ENCODE results near the gene DUSP22. TPM values are rescaled to one million over a fixed set of nuclear protein-coding genes. Genes with fewer than 3 reads are reported as not detected.

Gene DUSP22
- polyA plus RNA-seq, 1 of the 3 experiments (the other 2 are of a cell fraction): 6.8 TPM

DNA sequence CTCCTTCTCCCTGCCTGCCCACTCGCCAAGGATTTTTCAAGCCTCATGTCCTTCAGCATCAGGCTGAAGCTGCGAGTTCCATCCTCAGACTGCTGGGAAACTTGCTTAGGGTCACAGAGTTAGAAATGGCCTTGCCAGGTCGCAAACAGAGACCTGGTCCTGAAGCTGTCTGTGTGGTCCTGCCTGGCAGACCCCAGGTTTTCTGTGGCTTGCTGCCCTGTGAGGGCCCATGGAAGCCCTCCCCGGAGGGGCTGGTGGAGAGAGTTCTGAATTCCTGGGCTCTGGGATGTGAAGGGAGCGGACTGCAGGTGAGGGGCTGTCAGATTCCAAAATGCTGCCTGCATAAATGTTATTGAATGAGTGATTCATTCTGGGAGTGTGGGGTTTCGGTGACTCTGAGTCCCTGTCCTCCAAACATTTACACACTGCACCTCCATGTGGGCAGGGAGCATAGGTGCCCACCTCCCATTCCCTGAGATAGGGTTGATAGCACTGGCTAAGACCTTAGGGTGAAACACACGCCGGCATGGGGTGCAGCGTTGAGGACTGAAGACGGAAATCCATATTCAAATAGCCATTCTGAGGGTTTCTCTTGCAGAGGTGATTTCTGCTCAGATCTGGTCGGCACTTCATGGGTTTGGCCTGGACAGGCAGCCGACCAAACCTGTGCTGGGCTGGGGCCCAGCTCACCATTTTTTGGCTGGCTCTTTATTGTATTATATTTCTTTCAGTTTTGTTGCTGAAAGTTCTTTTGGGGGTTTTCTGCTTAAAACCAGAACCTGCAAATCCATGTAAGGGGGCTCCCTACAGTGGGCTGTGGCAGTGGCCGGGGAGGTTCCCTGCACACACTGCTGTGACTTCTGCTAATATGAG lies 77.5 kb downstream of the DUSP22 start:
- DNase-seq: no peak
- Histone ChIP-seq H3K4me3 (ENCODE audit: low read depth in 2 of 2, low read length in 1 of 2) (no peak overlapping the region), H3K9ac (no peak overlapping the region), H3K9me2 (no peaks in the 10 kb centered on the region), H3F3A (replicated peaks; ENCODE audit: insufficient read depth) (no peaks in the 10 kb centered on the region), H3K4me2 (no peak overlapping the region), H3K27ac (ENCODE audit: low read depth in 2 of 2, low read length in 1 of 2) (no peak overlapping the region), H3K79me2 (ENCODE audit: insufficient read depth) (no peaks in the 10 kb centered on the region), H3K36me3 (replicated peaks in 1 of 2; ENCODE audit: control insufficient read depth in 1 of 2, insufficient read depth in 2 of 2, low read length in 1 of 2) (no peaks in the 10 kb centered on the region), H3K9me3 (no peaks in the 10 kb centered on the region), H4K20me1 (ENCODE audit: insufficient read depth) (no peaks in the 10 kb centered on the region), H2AFZ (ENCODE audit: low read depth) (no peak overlapping the region), H3K27me3 (ENCODE audit: insufficient read depth) (peaks cover 91% of the 10 kb centered on the region), H3K4me1 (ENCODE audit: control insufficient read depth in 1 of 2, insufficient read depth in 2 of 2, low read depth in 1 of 2, low read length in 1 of 2) (no peaks in the 10 kb centered on the region)
- TF ChIP-seq, protein P1, sequence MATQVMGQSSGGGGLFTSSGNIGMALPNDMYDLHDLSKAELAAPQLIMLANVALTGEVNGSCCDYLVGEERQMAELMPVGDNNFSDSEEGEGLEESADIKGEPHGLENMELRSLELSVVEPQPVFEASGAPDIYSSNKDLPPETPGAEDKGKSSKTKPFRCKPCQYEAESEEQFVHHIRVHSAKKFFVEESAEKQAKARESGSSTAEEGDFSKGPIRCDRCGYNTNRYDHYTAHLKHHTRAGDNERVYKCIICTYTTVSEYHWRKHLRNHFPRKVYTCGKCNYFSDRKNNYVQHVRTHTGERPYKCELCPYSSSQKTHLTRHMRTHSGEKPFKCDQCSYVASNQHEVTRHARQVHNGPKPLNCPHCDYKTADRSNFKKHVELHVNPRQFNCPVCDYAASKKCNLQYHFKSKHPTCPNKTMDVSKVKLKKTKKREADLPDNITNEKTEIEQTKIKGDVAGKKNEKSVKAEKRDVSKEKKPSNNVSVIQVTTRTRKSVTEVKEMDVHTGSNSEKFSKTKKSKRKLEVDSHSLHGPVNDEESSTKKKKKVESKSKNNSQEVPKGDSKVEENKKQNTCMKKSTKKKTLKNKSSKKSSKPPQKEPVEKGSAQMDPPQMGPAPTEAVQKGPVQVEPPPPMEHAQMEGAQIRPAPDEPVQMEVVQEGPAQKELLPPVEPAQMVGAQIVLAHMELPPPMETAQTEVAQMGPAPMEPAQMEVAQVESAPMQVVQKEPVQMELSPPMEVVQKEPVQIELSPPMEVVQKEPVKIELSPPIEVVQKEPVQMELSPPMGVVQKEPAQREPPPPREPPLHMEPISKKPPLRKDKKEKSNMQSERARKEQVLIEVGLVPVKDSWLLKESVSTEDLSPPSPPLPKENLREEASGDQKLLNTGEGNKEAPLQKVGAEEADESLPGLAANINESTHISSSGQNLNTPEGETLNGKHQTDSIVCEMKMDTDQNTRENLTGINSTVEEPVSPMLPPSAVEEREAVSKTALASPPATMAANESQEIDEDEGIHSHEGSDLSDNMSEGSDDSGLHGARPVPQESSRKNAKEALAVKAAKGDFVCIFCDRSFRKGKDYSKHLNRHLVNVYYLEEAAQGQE (IDR thresholded peaks at IDR 0.05; ENCODE audit: low read depth, low read length): no peak
- TF ChIP-seq, protein P2, sequence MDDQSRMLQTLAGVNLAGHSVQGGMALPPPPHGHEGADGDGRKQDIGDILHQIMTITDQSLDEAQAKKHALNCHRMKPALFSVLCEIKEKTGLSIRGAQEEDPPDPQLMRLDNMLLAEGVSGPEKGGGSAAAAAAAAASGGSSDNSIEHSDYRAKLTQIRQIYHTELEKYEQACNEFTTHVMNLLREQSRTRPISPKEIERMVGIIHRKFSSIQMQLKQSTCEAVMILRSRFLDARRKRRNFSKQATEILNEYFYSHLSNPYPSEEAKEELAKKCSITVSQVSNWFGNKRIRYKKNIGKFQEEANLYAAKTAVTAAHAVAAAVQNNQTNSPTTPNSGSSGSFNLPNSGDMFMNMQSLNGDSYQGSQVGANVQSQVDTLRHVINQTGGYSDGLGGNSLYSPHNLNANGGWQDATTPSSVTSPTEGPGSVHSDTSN (IDR thresholded peaks at IDR 0.05): no peak
- no peak for TF ChIP-seq EZH2phosphoT487 (IDR thresholded peaks at IDR 0.05; ENCODE audit: borderline replicate concordance, low read depth)
- TF ChIP-seq, protein P3, sequence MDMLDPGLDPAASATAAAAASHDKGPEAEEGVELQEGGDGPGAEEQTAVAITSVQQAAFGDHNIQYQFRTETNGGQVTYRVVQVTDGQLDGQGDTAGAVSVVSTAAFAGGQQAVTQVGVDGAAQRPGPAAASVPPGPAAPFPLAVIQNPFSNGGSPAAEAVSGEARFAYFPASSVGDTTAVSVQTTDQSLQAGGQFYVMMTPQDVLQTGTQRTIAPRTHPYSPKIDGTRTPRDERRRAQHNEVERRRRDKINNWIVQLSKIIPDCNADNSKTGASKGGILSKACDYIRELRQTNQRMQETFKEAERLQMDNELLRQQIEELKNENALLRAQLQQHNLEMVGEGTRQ (IDR thresholded peaks at IDR 0.05; ENCODE audit: borderline replicate concordance, low read depth, low read length): no peak
- TF ChIP-seq, protein P4, sequence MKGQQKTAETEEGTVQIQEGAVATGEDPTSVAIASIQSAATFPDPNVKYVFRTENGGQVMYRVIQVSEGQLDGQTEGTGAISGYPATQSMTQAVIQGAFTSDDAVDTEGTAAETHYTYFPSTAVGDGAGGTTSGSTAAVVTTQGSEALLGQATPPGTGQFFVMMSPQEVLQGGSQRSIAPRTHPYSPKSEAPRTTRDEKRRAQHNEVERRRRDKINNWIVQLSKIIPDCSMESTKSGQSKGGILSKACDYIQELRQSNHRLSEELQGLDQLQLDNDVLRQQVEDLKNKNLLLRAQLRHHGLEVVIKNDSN (IDR thresholded peaks at IDR 0.05; ENCODE audit: borderline replicate concordance, low read depth): no peak
- TF ChIP-seq JUND (IDR thresholded peaks at IDR 0.05): no peak
- TF ChIP-seq, protein P5, sequence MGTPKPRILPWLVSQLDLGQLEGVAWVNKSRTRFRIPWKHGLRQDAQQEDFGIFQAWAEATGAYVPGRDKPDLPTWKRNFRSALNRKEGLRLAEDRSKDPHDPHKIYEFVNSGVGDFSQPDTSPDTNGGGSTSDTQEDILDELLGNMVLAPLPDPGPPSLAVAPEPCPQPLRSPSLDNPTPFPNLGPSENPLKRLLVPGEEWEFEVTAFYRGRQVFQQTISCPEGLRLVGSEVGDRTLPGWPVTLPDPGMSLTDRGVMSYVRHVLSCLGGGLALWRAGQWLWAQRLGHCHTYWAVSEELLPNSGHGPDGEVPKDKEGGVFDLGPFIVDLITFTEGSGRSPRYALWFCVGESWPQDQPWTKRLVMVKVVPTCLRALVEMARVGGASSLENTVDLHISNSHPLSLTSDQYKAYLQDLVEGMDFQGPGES (IDR thresholded peaks at IDR 0.05; ENCODE audit: low read depth, low read length): no peak
- 29% methylated on average over 12 of the region's 13 CpGs for WGBS (ENCODE audit: low lambda C conversion rate)
- ChIA-PET CTCF (no interaction called here), POLR2A (no interaction called here)
